ENCODE data around the gene TIMM17A. TPM values are rescaled to one million over a fixed set of nuclear protein-coding genes. Genes with fewer than 3 reads are reported as not detected.

Gene TIMM17A
- total RNA-seq, 2 experiments from 2014 or later, result 75.8 to 76.8 TPM

GRCh38 chr1:201968202-201968925, 13.1 kb downstream of the TIMM17A start:
- ChIA-PET CTCF (interaction anchor here (1.4 to 5.4 kb wide), 3 partner anchors 12 to 73 kb away, joined by 3 to 40 read pairs (median 5); no protein-coding TSS in a partner anchor), POLR2A (interaction anchor here (0.8 kb wide), 1 partner anchor 15 kb away, joined by 3 read pairs; no protein-coding TSS in a partner anchor)
- ATAC-seq (no peak), DNase-seq (no peak)
- H3K36me3 Mint-ChIP-seq (ENCODE audit: low read depth), result peaks cover 47% of the 10 kb centered on the region
- no peaks in the 10 kb centered on the region for H3K9me3 Mint-ChIP-seq
- H3K27ac Mint-ChIP-seq, result no peak overlapping the region
- no peak for TF ChIP-seq CTCF (IDR thresholded peaks at IDR 0.05)
- peaks cover 2% of the 10 kb centered on the region for H3K4me1 Mint-ChIP-seq (ENCODE audit: low read depth)
- H3K27me3 Mint-ChIP-seq, result no peaks in the 10 kb centered on the region
- no peak overlapping the region for H3K4me3 Mint-ChIP-seq
- intact Hi-C loops (cut with micrococcal nuclease), result no loop called here

GRCh38 chr1:201970334-201971159, 15.2 kb downstream of the TIMM17A start:
- Mint-ChIP-seq H3K36me3 (ENCODE audit: low read depth) (peaks cover 34% of the 10 kb centered on the region), H3K4me3 (no peak overlapping the region), H3K27ac (no peak overlapping the region), H3K27me3 (no peaks in the 10 kb centered on the region), H3K4me1 (ENCODE audit: low read depth) (no peaks in the 10 kb centered on the region), H3K9me3 (no peaks in the 10 kb centered on the region)
- ATAC-seq (no peak), DNase-seq (no peak)
- intact Hi-C loops (cut with micrococcal nuclease), result no loop called here
- TF ChIP-seq CTCF (IDR thresholded peaks at IDR 0.05), result no peak
- POLR2A ChIA-PET, result interaction anchor here (2.6 kb wide), 1 partner anchor 10 kb away, joined by 9 read pairs; no protein-coding TSS in a partner anchor
- CTCF ChIA-PET, result interaction anchor here (0.9 to 5.4 kb wide), 5 partner anchors 13 to 84 kb away, joined by 3 to 130 read pairs (median 6); no protein-coding TSS in a partner anchor

- intact Hi-C loops (cut with micrococcal nuclease), result no loop called here
- TF ChIP-seq CTCF (IDR thresholded peaks at IDR 0.05), result no peak
- peak; percentile 84 for ATAC-seq
- Mint-ChIP-seq H3K27me3 (no peaks in the 10 kb centered on the region), H3K27ac (peak overlapping the region; percentile 83), H3K9me3 (no peaks in the 10 kb centered on the region), H3K36me3 (ENCODE audit: low read depth) (peaks cover 4% of the 10 kb centered on the region), H3K4me3 (peak overlapping the region; percentile 92), H3K4me1 (ENCODE audit: low read depth) (peaks cover 22% of the 10 kb centered on the region)
- CTCF ChIA-PET, result interaction anchor here (2.1 to 6.4 kb wide), 3 partner anchors 9 to 86 kb away, joined by 10 to 34 read pairs (median 31); no protein-coding TSS in a partner anchor
- POLR2A ChIA-PET, result interaction anchor here (0.8 to 1.2 kb wide), 9 partner anchors 9 to 165 kb away, joined by 3 to 5 read pairs (median 3); partner anchors contain the start of genes IPO9 and TIMM17A
- peak; percentile 73 for DNase-seq
Observed at GRCh38 chr1:201982082-201982622, 26.8 kb downstream of the TIMM17A start.

- DNase-seq (peak; percentile 65), ATAC-seq (peak; percentile 82)
- Mint-ChIP-seq H3K4me1 (ENCODE audit: low read depth) (peaks cover 22% of the 10 kb centered on the region), H3K27me3 (no peaks in the 10 kb centered on the region), H3K36me3 (ENCODE audit: low read depth) (peaks cover 4% of the 10 kb centered on the region), H3K4me3 (peak within 1 kb of the TSS; percentile 92), H3K27ac (peak within 1 kb of the TSS; percentile 87), H3K9me3 (no peaks in the 10 kb centered on the region)
- intact Hi-C loops (cut with micrococcal nuclease), result no loop called here
- TF ChIP-seq CTCF (IDR thresholded peaks at IDR 0.05), result no peak
- CTCF ChIA-PET, result interaction anchor here (2.1 to 6.4 kb wide), 3 partner anchors 10 to 87 kb away, joined by 10 to 34 read pairs (median 31); no protein-coding TSS in a partner anchor
- POLR2A ChIA-PET, result interaction anchor here (0.8 to 1.4 kb wide), 9 partner anchors 9 to 165 kb away, joined by 3 to 5 read pairs (median 3); partner anchors contain the start of genes IPO9 and TIMM17A
Observed at GRCh38 chr1:201982623-201983379, 27.5 kb downstream of the TIMM17A start, which contains the start of gene RNPEP. TSS of gene RNPEP (plus strand) at chr1:201982648. CDS start at chr1:201982667, 19 bp downstream.
